ENCODE data around the gene EPHB2. TPM values are rescaled to one million over a fixed set of nuclear protein-coding genes. Genes with fewer than 3 reads are reported as not detected.

EPHB2 gene
- total RNA-seq, 6 experiments from 2014 or later: 0.24 to 1.8 (median 0.62) TPM

DNA sequence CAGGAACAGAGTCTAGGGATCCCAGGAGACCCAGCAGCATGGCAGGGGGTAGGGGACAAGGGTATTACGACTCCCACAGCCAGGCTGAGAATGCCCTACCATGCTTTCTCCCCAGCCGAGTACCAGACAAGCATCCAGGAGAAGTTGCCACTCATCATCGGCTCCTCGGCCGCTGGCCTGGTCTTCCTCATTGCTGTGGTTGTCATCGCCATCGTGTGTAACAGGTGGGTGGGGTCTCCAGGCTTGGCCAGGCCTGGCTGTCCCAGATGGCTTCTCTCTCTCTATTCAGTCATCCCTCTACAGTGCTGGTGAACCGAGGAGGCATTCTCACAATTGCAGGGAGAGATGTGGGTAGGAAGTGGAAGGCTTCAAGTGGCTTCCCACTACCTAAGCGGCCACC is 184.7 kb downstream of the EPHB2 start:
- DNase-seq: no peak
- 72% methylated on average over 6 of the region's 9 CpGs for WGBS (ENCODE audit: insufficient coverage, low coverage, low lambda C conversion rate, missing lambda C conversion rate)
- H3K36me3 ChIP-seq: no peaks in the 10 kb centered on the region

DNA sequence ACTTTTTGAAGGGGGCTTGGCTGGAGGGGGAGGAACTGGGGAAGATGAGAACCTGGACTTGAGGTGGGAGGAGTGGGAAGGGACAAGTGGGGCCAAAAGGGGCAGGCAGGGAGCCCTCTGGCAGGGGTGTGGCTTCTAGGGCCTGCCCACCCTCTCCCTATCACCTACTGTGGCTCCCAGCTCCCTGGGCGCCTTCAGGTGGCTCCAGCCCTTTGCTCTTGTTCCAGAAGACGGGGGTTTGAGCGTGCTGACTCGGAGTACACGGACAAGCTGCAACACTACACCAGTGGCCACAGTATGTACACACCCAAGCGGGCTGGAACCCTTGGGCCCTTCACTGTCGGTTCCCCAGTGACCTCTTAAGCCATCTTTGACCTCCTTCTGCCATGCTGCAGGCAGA is 185.5 kb downstream of the EPHB2 start:
- intact Hi-C loops (cut with DNase I): no loop called here
- Histone ChIP-seq H3K36me3 (no peaks in the 10 kb centered on the region), H3K27ac (no peak overlapping the region), H3K27me3 (no peaks in the 10 kb centered on the region), H3K4me1 (no peaks in the 10 kb centered on the region), H3K4me3 (no peak overlapping the region), H3K9me3 (no peaks in the 10 kb centered on the region)
- DNase-seq (no peak), ATAC-seq (peak in 1 of 4 donors; percentile 23)
- no peak for TF ChIP-seq POLR2A (IDR thresholded peaks at IDR 0.05)
- TF ChIP-seq, protein P1, sequence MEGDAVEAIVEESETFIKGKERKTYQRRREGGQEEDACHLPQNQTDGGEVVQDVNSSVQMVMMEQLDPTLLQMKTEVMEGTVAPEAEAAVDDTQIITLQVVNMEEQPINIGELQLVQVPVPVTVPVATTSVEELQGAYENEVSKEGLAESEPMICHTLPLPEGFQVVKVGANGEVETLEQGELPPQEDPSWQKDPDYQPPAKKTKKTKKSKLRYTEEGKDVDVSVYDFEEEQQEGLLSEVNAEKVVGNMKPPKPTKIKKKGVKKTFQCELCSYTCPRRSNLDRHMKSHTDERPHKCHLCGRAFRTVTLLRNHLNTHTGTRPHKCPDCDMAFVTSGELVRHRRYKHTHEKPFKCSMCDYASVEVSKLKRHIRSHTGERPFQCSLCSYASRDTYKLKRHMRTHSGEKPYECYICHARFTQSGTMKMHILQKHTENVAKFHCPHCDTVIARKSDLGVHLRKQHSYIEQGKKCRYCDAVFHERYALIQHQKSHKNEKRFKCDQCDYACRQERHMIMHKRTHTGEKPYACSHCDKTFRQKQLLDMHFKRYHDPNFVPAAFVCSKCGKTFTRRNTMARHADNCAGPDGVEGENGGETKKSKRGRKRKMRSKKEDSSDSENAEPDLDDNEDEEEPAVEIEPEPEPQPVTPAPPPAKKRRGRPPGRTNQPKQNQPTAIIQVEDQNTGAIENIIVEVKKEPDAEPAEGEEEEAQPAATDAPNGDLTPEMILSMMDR (IDR thresholded peaks at IDR 0.05): no peak
- no CpG with 5 or more reads among the region's 7 CpGs for WGBS (ENCODE audit: insufficient coverage, low coverage, low lambda C conversion rate, missing lambda C conversion rate)

More for the DNA sequence above, 184.7 kb downstream of the EPHB2 start:
- Histone ChIP-seq H3K4me1 (no peaks in the 10 kb centered on the region), H3K27me3 (no peaks in the 10 kb centered on the region), H3K27ac (no peak overlapping the region), H3K9me3 (no peaks in the 10 kb centered on the region), H3K4me3 (no peak overlapping the region)
- intact Hi-C loops (cut with DNase I): no loop called here
- no peak for ATAC-seq
- TF ChIP-seq, protein P1 (IDR thresholded peaks at IDR 0.05): no peak
- no peak for TF ChIP-seq POLR2A (IDR thresholded peaks at IDR 0.05)

DNA sequence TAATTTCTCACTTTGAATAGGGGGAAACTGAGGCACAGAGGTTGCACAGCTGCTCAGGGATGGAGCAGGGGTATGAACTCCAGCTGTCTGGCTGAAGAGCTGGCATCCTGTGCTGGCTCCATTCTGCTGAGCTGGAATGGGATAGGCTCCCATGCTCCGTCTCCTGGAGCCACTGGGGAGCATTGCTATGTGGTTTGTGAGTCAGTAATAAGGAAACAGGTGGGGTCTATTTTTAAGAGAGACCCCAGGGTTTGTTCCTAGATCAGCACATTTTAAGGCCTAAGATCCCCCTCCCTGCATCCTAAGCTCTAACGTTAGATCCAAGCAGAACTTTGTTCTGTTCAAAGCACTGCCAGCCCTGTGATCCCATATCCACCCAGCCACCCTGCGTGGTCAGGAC is 189.8 kb downstream of the EPHB2 start:
- intact Hi-C loops (cut with DNase I): no loop called here
- H3K4me1 ChIP-seq: no peaks in the 10 kb centered on the region

DNA sequence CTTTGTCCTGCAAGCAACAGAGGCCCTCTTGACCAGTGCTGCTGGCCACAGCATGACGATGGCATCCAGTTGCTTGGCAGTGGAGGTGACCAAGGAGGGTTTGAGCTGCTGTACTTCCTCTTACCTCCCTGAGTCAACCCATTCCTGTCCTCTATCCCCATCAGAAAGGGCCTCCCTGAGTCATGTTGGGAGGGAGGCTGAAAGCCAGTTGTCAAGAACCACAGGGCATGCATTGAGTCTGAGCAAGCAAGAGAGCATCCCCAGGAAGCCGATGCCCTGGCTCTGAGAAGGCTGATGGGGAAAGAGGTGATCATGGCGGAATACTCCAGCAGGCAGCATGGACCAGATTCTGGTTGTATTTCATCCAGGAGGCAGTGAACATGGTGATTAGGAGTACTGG is 192.5 kb downstream of the EPHB2 start:
- 67% methylated on average over 1 of the region's 3 CpGs for WGBS (ENCODE audit: insufficient coverage, low coverage, low lambda C conversion rate, missing lambda C conversion rate)
- TF ChIP-seq POLR2A (IDR thresholded peaks at IDR 0.05): no peak

More for the DNA sequence above, 189.8 kb downstream of the EPHB2 start:
- WGBS (ENCODE audit: insufficient coverage, low coverage, low lambda C conversion rate, missing lambda C conversion rate): 0% methylated on average over 1 of the region's 3 CpGs
- no peak for TF ChIP-seq POLR2A (IDR thresholded peaks at IDR 0.05)
- TF ChIP-seq, protein P1 (IDR thresholded peaks at IDR 0.05): no peak
- Histone ChIP-seq H3K36me3 (no peaks in the 10 kb centered on the region), H3K9me3 (no peaks in the 10 kb centered on the region), H3K27ac (no peak overlapping the region), H3K27me3 (no peaks in the 10 kb centered on the region), H3K4me3 (no peak overlapping the region)
- no peak for ATAC-seq
- no peak for DNase-seq

DNA sequence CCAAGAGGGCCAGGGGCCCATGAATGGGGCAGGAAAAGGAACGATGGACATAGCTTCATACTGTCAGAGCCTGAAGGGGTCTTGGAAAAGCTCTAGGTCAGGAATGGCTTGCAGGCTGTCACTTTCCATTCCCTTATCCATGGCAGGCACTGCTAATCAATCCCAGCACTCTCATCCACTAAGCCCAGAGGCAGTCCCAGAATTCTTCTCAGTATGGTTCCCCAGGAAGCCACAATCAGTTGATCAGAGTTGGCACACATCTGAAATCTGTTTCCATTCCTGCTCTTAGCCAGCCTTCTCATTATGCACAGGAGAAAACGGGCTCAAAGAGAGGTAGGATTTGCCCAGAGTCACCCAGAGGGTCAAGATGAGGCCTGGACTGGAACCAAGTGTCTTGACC is 196.3 kb downstream of the EPHB2 start:
- Histone ChIP-seq H3K9me3 (no peaks in the 10 kb centered on the region), H3K27me3 (no peaks in the 10 kb centered on the region), H3K4me1 (no peaks in the 10 kb centered on the region), H3K36me3 (no peaks in the 10 kb centered on the region), H3K27ac (no peak overlapping the region), H3K4me3 (no peak overlapping the region)
- intact Hi-C loops (cut with DNase I): no loop called here
- TF ChIP-seq, protein P1 (IDR thresholded peaks at IDR 0.05): no peak
- whole genome bisulfite sequencing (ENCODE audit: insufficient coverage, low coverage, low lambda C conversion rate, missing lambda C conversion rate): 60% methylated on average over 1 of the region's 2 CpGs
- DNase-seq (no peak), ATAC-seq (no peak)

More for the DNA sequence above, 192.5 kb downstream of the EPHB2 start:
- no peak for ATAC-seq
- Histone ChIP-seq H3K27ac (no peak overlapping the region), H3K4me1 (no peaks in the 10 kb centered on the region), H3K4me3 (no peak overlapping the region), H3K9me3 (no peaks in the 10 kb centered on the region), H3K27me3 (no peaks in the 10 kb centered on the region), H3K36me3 (no peaks in the 10 kb centered on the region)
- intact Hi-C loops (cut with DNase I): no loop called here
- no peak for DNase-seq
